Stimulated activated CD4-positive, alpha-beta T cell treated with anti-CD3 and anti-CD28 coated beads, Interleukin-1b, Interleukin-23, amount 100 ng/mL, for 24 hours (primary cell): ENCODE data around the gene ANKIB1.

ENCODE experiments used
- DNase-seq, 4 experiments: peaks; one replicate each; pipeline ENCODE4 v3.0.0-alpha.2; 2020; ENCODE audit warnings: low read depth in 4 of 4, low spot score in 1 of 4

ANKIB1 gene

DNA sequence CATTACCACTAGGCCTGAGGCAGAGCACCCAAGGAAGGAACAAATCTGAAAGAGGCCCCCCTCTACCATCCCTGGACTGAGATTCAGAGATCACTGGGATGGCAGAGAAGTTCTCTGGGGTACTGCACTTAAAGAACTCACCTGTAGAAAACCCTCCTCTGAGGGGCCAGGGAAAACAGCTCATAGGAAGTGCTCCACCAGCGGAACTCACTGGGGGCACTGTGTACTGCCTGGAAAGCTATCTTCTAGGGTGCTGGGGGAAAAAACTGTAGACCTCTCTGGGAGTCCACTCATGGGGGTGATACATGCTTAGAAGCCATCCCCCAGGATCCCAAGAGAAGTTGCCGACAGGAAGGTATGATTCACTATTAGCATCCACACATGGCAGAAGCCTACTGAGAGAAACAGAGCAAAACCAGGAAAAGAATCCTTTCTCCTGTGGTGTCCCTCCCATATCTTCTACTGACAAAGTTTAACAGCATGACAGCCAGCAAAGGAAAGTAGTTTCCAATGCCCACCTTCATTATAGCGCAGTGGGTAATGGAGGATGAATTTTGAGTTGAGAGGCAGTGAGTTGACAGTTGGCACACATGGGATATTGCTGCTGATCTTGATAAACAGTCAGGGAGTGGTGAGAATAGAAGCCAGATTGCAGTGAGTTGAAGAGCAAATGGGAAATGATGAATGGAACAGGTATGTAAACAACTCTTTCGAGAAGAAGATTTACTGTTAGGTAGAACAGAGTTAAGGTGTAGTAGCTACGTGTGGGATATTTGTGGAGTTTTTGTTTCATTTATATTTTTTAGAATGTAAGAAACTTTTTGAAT, 20.9 kb downstream of the ANKIB1 start:
- DNase-seq, result no peak

DNA sequence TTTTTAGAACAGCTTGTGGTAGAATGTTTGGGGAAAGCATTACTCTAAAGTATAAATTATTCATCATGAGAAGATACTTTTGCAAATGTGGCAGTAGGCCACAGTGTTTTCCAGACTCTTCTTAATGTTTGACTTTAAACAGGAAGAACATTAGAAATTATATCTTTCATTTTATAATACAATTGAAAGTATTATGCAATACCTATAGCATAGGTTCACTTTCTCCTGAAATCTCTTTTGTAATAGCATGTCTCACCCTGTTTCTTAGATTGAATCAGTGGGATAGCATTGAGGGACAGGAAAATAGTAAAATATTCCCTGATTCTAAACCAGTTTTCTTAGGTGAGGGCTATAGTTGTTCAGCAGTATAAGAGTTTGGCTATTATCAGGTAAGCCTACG, 23.1 kb downstream of the ANKIB1 start:
- no peak for DNase-seq

DNA sequence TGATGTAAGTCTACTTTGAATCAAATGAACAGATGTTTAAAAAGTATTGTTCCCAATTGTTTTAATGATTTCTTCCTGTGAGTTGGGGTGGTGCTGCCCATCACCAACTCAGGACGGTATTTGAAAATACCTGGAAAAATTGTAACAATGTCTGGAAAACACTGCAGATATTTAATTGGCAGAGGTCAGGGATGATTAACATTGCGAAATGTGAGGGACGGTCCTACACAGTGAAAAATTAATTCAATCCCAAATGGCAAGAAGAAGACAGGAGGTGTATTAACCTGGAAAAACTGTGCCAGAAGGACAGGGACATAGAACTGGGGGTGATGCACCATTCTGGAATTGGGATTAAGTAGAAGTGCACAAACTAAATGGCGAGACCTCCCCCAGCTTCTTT, 29.6 kb downstream of the ANKIB1 start:
- no peak for DNase-seq

DNA sequence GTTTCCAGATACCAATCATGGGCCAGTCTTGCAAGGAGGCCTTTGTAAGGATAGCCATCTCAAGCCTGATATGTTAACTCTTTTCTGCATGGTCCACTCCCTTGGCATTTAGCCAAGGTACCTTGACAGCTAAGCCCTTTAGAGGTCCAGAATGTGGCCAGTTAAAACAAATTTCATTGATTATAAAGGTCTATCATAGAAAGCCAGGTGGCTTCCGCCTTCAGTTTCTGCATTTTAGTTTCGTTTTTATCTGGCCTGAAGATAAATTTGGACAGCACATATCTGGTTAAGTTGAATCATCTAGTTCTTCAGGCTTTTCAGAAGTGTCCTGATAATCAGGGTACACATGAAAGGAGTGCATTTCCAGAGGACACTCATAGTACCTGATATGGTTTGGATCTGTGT, 30.7 kb downstream of the ANKIB1 start:
- DNase-seq, result no peak

DNA sequence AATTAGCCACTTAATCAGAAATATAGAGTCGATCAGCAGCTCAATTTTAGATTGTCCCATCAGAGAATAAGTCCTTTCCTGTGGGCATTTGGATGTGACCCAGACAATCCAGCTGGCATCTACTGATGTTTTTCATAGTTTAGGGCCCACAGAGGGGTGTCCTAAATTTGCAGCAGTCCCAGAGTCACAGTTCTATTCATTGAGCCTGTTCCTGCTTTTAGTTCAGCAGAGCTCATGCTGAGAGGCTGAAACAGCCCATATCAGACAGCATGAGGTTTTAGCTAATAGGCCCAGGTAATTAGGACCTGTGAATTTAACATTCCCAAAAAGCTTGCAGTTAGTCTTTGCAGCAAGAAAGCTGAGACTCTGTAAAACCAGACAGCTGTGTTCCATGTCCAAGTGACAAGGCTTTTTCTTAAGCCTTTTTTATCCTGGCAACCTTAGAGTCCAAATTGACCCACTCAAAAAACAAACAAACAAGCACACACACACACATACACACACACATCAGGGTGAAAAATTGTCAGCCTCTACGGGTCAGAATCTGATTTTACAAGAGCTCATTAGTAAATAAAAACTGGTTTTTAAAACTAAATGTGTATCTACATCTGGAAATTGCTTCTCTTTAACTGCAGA, 33.7 kb downstream of the ANKIB1 start:
- no peak for DNase-seq

DNA sequence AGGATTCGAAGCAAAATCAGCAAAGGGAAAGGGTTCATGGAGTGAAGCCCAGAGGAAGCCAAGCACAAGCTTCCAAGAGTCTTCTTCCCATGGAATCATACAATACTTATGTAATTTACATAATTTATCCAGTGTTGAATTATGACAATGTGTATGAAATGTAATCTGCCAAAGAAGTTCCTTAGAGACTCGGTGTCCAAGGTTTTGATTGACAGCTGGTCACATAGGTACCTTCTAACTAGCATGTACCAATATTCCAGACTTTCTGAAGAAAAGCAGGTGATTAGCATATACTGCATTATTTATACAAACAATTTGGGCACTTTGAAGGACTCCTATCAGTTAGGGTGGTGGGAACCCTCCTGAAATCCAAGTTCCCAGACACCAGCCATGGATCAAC, 35.3 kb downstream of the ANKIB1 start:
- no peak for DNase-seq

DNA sequence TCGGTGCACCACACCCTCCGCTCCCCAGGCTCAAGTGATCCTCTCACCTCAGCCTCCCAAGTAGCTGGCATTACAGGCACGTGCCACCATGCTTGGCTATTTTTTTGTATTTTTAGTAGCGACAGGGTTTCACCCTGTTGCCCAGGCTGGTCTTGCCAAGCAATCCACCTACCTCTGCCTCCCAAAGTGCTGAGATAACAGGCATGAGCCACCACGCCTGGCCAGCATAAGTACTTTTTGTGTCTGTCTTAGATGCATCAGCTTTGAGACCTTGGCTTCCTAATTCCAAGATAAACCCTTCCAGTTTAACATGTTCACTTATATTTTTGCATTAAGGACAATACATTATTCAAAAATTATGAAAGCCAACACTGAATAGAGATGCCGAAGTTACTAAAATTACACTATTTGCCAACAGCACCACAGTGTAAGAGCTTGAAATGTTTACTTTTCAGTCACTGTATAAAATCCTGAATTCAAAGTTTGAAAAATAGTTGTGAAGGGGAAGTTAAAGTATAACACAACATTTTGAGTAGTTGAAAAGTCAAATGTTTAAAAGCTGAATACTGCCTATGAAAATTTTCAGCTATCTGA, 36.5 kb downstream of the ANKIB1 start:
- DNase-seq, result no peak

DNA sequence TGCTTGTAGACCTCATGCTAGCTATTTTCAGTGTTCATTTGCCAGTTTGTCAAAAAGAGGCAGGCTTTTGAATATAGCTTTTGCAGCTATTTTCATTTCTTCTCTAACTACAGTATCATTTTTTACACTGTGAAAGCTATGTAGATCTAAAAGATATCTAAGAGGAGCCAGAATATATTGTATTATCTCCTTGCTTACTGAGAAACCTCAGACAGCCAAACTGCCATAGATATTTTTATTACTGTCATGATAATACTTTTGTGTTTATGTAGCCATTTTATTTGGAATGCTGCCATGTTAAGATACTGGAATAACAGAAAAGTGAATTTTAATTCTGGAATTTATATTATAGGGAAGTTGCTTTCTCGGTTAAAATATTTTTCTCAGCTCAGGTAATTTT, 37.2 kb downstream of the ANKIB1 start:
- no peak for DNase-seq

DNA sequence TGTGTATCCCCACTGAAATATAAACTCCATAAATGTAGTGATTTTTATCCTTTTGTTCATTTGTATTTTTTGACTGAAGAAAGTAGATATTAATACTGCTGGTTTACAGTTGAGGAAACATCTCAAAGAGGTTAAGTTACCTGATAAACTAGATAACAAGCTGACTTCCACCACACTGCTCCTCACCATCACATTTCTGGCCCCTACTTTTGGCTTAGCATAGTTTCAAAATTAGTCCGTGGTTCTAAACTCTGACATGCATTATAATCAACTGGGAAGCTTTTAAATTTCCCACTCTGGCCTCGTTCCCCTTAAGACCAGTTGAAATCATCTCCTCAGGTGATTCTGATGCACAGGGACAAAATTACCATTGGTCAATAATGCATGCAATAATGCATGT, 43.5 kb downstream of the ANKIB1 start:
- no peak for DNase-seq

DNA sequence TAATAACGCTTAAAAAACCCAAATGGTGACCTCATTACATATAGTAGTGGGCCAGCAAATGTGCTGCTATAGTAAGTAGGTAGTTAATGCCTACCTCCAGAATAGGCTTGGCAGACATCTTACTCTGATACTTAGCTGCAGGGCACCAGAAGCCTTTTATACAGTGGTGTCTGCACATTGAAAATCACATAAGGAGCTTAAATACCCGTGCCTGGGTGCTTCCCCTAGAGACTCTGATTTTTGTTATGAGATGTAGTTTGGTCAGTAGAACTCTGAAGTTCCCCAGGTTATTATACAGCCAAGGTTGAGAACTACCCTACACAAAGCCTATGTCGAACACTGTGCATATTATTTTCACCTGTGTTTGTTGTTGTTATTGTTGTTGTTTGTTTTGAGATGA, 47.2 kb downstream of the ANKIB1 start:
- DNase-seq, result no peak

DNA sequence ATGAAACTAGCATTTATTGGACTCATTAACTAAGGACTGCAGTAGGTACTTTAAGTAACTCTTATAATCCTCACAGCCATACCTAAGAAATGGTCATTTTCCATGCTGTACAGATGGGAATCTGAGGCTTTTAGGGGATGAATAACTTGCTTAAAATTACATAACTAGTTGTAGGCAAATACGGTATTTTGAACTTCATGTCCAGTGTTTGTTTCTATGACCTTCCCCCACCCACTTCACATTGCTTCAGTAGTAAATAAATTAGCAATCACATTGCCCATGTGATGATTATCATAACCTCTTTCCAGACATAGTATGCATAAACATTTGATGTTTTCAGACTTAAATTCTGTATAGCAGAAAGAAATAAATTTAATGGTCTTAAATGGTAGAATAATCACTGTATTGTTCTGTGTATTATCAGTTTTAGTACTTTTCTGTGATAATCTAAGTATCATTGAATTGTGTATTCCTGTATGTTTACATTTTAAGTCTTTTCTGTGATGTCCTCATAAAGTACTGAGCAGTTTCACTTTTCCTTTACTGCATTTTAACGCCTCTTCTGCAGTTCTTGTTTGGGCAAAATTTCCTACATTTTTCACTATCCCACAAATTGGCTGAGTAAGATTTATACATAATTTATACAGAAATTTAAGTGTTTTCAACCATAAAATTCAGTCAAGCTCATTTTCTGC, 48.3 kb downstream of the ANKIB1 start:
- no peak for DNase-seq

DNA sequence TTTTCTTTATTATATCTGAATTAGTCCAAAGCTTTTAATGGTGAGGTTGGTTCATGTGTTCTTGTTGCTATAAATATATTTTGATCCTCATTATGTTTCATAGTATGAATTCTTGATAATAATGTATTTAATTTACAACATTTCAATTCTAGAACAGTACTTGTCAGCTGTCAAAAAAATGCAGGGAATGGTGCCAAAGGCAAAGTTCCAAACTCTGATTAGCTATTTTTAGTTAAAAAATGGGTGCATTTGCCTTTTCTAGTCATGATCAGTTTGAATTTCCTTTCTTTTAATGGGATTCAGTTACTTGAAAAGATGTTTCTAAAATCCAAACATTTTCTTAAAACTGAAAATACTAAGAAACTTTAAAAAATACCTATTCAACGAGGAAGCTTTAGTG, 49.6 kb downstream of the ANKIB1 start:
- DNase-seq, result no peak

DNA sequence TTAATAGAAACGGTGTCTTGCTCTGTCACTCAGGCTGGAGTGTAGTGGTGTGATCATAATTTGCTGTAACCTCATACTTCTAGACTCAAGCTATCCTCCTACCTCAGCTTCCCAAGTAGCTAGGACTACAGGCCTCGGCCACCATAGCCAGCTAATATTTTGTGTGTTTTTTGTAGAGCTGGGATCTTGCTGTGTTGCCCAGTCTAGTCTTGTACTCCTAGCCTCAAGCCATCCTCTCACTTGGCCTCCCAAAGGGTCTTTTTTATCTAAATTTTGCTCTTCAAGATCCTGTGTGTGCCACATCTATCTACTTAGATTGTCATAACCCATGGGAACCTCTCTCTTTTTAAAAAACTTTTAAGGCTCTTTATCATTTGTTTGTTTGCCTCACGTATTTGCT, 50.5 kb downstream of the ANKIB1 start:
- DNase-seq, result no peak

DNA sequence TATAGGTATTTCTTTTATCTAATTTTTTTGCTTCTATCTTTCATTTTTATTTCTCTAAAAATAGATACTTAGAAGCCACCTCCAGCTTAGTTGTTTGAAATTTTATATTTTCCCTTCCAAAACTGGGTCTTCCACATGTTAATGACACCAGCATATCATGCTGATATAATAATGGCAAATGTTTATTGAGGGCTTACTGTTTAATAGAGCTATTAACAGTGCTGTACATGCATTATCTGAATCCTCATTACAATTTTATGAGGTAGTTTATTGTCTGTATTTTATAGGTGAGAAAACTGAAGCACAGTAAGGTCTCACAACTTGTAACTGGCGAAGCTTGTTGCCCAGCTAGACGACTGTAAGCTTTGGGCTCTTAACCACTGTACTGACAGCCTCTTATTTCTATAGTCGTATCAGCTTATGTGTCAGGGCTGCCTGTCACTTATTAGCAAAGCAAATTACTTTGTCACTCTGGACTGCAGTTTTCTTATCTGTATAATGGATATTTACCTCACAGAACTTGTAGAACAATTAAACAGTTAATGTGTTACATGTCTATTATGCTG, 51.2 kb downstream of the ANKIB1 start:
- no peak for DNase-seq

DNA sequence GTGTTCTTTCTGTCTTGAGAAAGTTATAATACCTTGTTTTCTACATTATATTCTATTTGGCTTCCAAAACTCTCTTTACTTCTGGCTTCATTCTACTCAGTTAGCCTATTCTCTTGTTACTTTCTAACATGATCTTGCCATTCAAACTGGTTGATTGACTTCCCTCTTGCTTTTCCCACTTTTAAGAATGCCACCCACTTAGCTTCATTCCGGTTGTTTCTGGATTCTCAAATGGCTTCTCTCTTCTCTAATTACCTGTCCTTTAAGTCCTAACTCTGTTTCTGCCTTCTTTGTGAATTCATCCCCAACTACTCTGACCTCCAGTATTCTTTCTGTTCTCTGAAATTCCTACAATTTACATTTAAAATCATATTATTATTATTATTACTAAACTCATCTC, 52.0 kb downstream of the ANKIB1 start:
- DNase-seq, result no peak

DNA sequence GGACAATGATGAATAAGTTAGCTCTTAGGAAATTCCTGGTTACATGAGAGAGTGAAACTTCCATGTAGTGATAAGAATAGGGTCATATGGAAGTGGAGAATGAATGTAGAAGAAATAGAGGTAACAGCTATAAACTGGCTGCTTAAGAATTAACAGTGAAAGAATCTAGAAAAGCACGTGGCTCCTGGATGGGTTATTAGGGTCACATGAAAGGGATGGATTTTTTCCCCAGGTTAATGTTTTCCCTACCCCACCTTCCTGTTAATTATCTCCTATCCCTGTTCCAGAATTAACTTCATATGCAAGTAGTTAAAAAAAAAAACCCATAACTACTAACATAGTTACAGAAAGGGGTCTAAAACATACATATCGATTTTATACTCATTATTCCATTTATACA, 58.0 kb downstream of the ANKIB1 start:
- no peak for DNase-seq

DNA sequence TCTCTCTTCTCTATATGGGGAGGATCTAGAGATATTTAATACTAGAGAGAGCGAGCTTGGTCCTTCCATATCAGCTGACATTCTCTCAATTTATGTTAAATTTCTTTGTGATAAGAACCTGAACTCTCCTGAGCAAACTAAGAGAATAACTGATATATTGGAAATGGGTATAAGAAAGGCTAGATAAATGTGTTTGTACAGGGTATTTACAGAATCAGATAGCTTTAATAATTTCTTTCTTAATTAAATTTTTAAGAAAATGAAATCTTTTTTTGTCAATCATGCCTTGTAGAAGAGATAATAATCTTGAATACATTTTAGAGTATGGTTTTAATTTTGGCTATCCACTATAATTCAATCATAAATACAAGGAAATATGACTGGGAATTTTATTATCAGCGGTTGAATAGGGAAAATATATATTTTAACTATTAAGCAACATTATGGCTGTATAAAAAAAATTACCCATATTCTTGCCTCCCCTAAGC, 58.7 kb downstream of the ANKIB1 start:
- DNase-seq, result no peak

DNA sequence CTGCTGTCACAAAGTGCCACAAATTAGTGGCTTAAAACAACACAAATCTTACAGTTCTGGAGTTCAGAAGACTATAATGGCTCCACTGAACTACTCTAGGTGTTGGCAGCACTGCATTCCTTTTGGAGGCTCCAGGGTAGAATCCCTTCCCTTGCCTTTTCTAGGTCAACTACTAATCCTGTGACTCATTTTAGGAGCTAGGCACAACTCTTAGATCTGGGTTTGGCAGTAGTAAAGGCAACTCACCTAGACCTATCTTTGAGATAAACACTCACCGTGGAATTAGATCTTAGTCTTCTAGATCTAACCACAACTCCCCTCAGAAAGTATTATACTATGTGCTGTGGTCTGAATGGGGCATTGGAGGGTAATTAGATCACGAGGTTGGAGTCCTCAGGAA, 60.4 kb downstream of the ANKIB1 start:
- no peak for DNase-seq

DNA sequence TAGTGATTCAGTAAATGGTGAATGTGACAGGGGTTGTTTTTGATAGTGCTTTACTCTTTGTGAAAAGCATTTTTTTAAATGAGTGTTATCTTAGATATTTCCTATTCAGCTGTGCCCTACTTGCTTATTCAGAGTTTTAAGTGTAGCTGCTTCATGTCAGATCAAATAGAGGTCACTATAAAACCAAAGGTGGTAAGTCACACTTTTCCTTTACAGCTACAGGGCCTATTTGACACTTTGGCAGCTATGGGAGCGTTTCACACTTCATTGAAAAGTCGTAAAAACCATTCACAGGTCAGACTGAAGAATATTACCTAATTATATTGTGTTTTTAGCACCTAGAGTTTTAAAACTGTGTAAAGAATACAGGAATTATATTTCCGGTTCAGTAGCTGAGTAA, 67.3 kb downstream of the ANKIB1 start:
- no peak for DNase-seq

DNA sequence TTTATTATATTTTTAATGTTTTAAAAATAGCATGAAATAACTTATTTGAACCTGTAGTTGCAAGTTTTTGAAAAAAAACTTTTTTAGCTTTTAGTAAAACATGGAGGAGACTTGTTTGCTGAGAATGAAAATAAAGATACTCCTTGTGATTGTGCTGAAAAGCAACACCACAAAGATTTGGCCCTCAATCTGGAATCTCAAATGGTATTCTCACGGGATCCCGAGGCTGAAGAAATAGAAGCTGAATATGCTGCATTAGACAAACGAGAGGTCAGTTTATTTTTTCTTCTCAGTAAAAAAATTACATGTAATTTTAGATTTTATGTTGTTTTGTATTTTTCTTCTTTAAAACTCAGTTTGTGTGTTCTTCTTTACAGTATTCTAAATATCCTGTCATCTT, 73.5 kb downstream of the ANKIB1 start:
- DNase-seq, result no peak

DNA sequence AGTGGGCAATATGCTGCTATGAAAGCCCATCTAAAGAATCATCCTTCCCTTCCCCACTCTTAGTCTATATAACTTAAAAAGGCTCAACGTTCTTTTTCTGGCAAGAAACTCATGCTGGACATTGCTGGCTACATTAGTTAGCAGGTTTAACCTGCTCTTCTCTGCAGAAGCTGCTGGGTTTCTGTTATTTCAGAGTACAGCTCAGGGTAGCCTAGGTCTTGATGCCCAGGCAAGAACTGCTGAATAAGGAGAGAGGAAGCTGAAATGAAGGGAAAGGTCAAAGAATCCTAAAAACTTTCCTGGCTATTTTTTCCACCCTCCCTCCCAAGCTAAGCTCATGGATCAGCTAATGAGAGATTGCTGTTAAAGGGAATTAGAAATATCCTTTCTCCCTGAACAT, 79.4 kb downstream of the ANKIB1 start:
- no peak for DNase-seq

DNA sequence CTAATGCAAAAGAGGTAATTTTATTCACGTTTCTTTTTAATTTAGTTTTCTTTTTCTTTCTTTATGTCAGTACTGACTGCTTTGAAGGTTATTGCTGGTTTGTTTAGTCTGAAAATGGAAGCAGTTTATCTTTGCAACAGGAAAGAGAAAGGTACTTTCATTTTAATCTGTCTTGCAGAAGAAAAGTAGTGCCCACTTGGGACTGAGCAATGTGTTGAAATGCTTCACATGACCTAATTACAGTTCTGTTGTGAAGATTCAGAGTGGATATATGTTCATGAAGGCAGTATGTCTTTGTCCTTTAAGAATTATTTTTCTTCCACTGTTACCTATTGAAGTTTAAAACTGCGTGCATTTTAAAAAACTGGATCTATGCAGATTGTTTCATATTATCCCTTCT, 80.1 kb downstream of the ANKIB1 start:
- DNase-seq, result no peak
